GM21423 (cell line): ENCODE measurements around the gene HLA-DRB5.
"Not testable (repeated sequence)": the region's sequence is repeated elsewhere in the genome, so short reads cannot be mapped to it uniquely, and the experiment has no call there.

Source experiments
- ATAC-seq: cut with Tn5 transposase; IDR thresholded peaks from one replicate; pipeline ENCODE4 v1.9.1; 2021; ENCODE audit warnings: mild to moderate bottlenecking, moderate library complexity; ENCODE audit not compliant: unreplicated experiment

The HLA-DRB5 gene

DNA sequence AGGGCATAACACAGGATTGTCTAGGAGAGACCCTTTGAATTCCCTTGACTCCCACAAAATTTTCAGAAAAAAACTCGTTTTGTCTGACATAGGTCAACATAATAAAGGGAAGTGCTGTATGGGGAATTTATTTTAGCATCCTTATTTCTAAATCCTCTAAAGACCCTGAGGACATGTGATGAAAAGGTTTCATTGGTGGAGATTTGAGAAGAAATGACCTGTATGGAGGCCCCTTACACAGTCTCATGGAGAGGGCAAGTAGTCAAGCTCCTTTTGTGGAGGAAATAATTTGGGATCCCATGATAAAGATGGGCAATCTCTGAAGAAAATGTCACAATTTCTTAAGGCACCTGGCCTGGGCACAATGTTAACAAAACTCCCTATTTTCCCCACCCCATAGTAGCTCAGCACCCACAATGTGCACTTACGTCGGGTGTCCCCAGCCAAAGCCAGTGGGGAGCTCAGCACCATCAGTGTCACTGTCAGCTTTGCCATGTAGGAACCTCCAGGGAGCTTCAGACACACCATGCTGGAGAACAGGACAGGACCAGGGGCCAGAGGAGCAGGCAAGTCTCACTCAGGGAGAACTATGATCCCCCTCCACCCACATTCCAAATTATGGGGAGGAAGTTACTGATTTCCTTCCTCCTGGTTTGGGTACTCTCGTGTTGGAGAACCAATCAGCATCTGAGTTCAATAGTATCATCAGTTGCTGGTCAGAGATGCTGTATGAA, at the start of gene HLA-DRB5:
Gene HLA-DRB5 (minus strand): TSS at position 591 of the 734 bp plus-strand sequence. CDS start 63 bp downstream, at position 528.
- ATAC-seq = no peak

DNA sequence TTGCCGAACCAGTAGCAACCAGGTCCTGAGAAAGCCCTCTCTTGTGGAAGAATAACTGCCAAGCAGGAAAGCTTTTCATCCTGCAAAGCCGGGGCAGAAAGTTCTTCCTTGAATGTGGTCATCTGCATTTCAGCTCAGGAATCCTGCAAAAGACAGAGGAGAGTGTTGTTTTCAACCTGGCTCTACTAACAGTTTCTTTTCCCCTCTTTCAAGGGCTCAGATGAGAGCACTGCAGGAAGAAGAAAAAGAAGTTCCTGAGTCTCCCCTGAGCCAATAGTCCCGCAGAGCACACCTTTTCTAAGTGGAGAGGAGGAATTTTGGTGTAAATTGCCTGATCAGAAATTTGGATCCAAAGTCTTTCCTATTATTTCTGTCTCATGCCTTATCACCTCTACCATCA, 48.9 kb upstream of the HLA-DRB5 start:
- no peak for ATAC-seq

DNA sequence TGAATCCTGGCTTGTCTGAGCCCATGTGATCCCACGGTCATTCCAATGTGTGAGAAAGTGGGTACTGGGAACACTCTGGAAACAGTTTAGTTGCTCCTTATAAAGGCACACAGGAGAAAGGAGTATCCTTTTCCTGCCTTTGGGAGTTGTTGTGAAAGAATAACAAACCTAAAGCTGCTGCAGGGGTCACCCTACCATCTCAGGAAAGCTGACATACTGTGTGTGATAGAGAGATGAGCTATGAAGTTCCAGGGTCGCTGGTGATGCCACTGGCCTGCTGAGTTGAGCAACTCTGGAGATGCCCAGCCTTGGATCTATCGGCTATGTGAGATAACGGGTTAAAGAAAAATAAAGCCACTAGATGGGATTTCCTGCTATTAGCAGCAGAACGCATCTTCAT, 47.4 kb upstream of the HLA-DRB5 start:
- not testable (repeated sequence) for ATAC-seq

GRCh38 chr6:32576250-32576649, 46.2 kb upstream of the HLA-DRB5 start:
- no peak for ATAC-seq

DNA sequence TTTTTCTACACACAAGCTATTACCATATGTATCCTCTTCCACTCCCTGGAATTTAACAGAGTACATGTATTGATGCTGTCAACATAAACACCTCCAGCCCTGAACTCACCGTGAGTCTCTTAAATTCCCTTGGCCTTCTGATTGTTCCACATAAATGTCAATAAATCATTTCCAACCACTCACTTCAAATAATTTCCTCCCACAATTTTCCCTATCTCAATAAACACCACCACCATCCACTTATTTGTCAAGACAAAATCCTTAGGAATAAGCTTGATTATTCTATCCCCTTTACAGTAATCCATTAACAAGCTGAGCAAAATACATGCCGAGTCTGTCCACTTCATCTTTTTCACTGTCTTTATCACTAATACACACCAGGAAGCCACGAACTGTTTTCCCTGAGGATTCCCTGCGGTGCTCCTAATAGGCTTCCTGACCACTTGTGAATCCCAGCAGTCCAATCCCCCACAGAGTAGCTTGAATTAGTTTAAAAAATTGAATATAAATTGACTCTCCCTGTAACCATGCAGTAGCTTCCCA, 40.3 kb upstream of the HLA-DRB5 start:
- no peak for ATAC-seq

DNA sequence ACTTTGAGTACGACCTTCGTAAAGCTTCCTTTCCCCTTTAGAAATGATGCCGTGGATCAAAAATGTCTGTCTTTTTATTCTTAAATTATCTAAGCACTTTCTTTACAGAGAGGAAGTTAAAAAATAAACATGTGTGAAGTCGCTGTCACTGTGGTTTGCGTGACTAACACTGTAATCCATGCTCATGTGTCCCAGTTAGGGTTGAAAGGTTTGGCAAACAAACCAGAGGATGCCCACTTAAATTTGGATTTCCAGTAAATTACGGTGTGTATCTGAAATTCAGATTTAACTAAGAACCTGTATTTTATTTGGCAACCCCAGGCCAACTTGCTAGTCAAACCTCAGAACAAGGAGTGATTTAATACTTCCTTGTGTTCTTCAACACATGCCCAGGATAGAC, 38.5 kb upstream of the HLA-DRB5 start:
- ATAC-seq = no peak

DNA sequence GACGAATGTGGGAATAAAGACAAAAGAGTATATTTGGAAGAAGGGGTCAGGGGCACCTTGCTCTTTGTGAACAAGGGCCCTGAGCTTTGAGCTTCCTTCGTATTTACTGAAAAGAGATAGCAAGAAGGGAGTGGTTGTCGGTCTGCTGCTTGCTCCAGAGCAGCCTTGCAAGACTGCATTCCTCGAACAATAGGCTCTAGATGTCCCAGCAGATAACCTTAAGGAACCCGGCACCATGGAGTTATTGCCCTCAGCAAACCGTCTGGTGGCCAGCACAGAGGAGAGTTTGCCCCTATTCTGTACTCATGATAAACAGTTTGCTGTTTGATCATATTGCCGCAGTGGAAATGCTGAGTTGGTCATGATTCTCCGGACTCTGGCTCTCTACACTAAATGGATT, 36.9 kb upstream of the HLA-DRB5 start:
- ATAC-seq = no peak

DNA sequence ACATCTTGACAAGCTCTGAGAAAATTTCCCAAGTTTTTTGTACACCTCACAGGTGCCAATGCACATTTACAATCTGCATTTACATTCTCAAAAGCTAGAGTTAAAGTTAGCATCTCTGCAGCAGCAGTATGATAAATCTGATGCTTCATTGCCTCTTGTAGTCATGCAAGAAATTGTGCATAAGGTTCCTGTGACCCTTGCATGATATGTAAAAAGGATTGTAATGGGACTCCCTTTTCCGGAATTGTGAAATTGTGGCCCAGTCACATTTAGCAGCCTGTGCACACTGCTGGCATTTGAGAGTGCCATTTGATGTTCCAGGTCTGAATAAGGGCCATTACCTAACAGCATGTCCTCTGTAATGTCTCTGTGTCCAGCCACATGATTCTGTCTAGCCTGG, 35.4 kb upstream of the HLA-DRB5 start:
- ATAC-seq = no peak

GRCh38 chr6:32562940-32563339, 32.9 kb upstream of the HLA-DRB5 start:
- ATAC-seq = no peak

- ATAC-seq = no peak
These were observed 29.7 kb upstream of the HLA-DRB5 start for GRCh38 chr6:32559747-32560146.

DNA sequence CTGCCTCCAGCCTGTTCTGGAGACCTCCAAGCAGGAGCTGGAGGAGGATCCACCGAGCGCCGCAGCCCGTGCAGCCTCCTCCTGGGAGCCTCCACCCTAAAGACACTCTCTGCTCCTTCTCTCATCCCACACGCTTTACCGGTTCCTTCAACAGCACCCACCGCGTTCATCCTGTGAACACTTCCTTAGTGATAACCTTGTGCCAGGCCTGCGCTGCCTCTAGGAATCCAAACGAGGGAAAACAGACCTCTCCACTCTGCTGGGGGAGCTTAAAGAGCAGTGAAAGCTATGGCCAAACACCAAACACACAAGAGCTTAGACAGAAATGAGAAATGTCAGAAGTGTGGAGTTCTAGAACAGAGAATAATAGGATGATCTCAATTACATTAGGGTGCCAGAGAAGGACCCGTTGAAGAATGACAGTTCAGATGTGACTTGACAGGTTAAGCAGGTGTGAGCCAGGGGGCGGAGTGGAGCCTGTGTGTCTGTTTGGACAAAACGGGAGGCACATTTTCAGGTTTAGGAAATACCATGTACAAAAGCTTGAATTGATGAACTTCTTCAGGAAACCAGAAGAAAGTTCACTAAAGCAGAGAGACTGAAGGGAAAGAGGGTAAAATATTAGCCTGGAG, 28.5 kb upstream of the HLA-DRB5 start:
- no peak for ATAC-seq

GRCh38 chr6:32554116-32554965, 24.3 kb upstream of the HLA-DRB5 start:
- ATAC-seq = no peak

DNA sequence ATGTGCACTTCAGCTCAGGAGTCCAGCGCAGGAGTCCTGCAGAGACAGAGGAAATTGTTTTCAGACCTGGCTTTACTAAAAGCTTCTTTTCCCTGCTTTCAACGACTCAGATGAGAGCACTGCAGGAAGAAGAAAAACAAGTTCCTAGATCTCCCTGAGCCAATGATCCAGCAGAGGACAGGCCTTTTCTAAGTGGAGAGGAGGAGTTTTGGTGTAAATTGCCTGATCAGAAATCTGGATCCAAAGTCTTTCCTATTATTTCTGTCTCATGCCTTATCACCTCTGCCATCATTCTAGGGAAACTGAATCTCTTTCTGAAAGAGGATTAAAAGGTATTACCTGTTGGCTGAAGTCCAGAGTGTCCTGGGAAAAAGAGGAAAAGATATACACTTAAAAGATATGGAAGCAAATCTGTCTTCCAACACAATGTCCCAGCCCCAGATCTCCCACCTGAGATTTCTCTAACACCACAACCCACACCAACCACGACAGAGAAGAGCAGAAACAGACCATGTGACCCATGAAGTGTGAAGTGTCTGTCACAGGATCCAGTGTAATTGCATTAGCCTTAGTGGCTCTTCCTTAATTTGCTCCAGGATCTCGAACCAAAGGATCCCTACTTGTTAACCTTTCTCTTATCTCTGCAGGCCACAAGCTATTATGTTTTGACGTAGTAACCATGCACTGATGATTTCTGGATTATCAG, 23.1 kb upstream of the HLA-DRB5 start:
- ATAC-seq = no peak

GRCh38 chr6:32551410-32551809, 21.3 kb upstream of the HLA-DRB5 start:
- ATAC-seq = no peak

DNA sequence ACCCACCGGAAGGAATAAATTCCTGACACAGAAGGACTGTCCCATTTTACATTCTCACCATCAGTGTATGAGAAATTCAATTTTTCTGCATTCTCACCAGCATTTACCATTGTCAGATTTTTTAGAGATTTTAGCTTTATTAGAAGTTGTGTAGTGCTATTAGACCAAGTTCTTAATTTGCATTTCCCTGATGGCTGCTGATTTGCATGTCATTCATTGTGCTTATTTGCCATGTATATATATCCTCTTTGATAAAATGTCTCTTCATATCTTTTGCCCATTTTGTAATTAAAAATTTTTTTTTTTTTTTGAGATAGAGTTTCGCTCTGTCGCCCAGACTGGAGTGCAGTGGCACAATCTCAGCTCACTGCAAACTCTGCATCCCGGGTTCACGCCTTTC, 9.8 kb upstream of the HLA-DRB5 start:
- ATAC-seq = no peak

DNA sequence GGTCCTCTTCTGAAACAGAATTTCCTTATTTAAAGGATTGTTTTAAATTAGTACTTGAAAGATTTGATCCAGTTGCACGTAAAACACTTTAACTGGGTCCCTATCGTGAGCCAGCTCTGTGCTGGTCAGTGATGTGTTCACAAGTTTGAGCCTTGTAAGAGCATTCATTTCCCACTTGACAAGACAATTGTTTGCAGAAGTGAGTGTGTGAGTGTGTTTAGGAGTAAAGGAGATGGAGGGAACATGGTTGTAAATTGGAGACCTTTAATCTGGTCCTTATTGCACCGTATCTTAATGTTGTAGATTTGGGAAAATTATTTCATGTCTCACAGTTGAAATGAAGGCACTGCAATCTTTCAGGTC, 325 bp upstream of the HLA-DRB5 start:
- not testable (repeated sequence) for ATAC-seq

- ATAC-seq = no peak
These were observed 7.6 kb downstream of the HLA-DRB5 start for GRCh38 chr6:32522302-32523047.

DNA sequence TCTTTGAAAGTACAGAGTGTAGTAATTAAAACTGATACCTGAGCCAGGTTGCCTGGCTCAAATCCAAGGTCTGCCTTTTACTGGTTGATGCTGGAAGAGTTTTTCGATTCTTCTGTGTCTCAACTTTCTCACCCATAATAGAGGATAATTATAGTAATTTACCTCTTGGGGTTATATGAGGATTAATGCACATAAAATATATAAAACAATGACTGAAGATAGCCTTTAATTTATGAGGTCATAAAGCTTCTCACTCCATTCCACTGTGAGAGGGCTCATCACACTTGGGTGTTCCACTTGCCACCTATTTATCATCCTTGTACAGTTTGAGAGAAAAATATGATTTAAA, 10.2 kb downstream of the HLA-DRB5 start:
- no peak for ATAC-seq

DNA sequence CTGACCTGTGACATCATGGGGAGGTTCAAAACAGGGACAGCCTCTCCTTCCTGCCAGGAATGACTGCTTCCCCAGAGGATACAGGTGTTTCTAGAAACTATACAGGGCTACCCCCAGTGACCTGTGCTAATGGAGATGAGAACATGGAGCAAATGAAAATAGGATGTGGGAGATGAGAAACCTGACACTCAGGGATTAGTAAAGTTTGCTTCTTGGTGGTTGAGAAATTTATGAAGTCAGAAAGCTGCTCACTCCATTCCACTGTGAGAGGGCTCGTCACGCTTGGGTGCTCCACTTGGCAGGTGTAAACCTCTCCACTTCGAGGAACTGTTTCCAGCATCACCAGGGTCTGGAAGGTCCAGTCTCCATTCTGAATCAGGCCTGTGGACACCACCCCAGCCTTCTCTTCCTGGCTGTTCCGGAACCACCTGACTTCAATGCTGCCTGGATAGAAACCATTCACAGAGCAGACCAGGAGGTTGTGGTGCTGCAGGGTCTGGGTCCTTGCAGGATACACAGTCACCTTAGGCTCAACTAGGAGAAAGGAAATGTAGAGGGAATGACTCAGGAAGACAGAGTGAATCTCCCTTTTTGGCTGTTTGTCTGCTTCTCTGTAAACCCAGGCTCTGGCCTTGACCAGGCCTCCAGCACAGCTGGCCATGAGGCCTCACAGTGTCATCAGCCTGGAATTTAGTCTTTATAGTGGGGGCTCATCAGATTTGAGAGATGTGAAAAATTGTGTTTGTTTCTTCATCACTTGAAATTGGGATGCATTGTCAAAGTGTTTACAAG, 10.8 kb downstream of the HLA-DRB5 start:
- no peak for ATAC-seq
